Left renal pelvis (tissue), 4 donors: ENCODE data around the gene PCSK9. TPM values are rescaled to one million over a fixed set of nuclear protein-coding genes. Genes with fewer than 3 reads are reported as not detected.
"Not testable (repeated sequence)": the region's sequence is repeated elsewhere in the genome, so short reads cannot be mapped to it uniquely, and the experiment has no call there.

Experiments used
- DNase-seq, 4 donors: peaks; one replicate each; pipeline ENCODE4 v3.0.0-alpha.2; 2013; ENCODE audit warnings: low read depth in 4 of 4, low spot score in 3 of 4
- polyA plus RNA-seq, 4 donors: library from polyadenylated mRNA; unstranded; fragments of 120-200 nt; gene quantifications; one replicate each; pipeline ENCODE4 v1.2.1, GENCODE V29; 2013; ENCODE audit not compliant: insufficient read length in 4 of 4

Gene PCSK9
- polyA plus RNA-seq, 4 donors = 1.3 to 11.8 (median 1.9) TPM

DNA sequence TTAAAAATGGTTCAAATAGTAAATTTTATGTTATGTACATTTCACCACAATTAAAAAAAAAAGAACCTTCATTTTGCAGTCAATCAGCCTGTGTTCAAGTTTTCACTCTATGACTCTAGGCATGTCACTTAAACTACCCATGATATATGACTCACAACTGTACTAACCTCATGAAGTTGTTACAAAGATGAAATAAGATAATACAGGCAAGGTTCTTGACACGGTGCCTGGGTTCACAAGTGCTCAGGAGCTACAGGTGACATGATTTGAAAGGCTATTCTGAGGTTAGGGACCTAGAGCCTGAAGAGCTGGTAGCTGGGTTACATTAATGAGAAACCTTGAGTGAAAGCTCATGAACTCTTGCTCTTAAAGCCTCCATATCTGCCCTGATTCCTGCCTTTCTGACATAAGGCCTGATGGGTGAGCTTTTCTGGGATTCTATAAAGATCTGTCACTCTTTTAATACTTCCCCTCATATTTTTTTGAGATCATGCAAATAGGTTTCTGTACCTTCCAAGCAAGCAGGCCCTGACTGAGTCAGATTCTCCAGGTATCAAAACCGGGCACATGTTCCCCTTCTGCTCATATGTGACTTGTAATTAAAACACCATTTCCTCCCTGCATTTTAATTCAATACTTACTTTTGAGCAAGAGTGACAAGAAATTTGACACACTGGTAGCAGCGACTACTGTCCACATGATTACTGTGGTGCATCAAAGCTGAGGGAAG is 34.0 kb downstream of the PCSK9 start:
- no peak for DNase-seq

GRCh38 chr1:55074455-55074854 is 35.1 kb downstream of the PCSK9 start:
- no peak for DNase-seq

- DNase-seq = no peak
Measured at GRCh38 chr1:55076356-55076755, 37.0 kb downstream of the PCSK9 start.

- DNase-seq = no peak
Measured at GRCh38 chr1:55078470-55078869, 39.1 kb downstream of the PCSK9 start.

DNA sequence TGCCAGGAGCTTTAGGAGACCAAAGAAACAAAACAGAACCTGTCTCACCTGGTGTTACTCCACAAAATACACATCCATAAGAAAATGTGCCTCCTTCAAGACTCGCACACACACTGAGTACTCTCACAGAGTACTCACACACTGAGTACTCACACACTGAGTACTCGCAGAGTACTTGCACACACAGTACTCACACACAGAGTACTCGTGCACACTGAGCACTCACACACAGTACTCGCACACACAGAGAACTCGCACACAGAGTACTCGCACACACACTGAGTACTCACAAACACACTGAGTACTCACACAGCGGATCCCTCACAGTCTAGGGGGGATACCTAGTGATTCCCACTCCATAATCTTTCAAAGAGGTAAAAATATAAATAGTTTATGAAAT is 40.3 kb downstream of the PCSK9 start:
- DNase-seq = no peak

- no peak for DNase-seq
Measured at GRCh38 chr1:55081188-55081904, 42.0 kb downstream of the PCSK9 start.

- no peak for DNase-seq
Measured at GRCh38 chr1:55081905-55082296, 42.6 kb downstream of the PCSK9 start.

- DNase-seq = no peak
Measured at GRCh38 chr1:55084257-55084656, 44.9 kb downstream of the PCSK9 start.

- DNase-seq = no peak
Measured at GRCh38 chr1:55087439-55087838, 48.1 kb downstream of the PCSK9 start.

DNA sequence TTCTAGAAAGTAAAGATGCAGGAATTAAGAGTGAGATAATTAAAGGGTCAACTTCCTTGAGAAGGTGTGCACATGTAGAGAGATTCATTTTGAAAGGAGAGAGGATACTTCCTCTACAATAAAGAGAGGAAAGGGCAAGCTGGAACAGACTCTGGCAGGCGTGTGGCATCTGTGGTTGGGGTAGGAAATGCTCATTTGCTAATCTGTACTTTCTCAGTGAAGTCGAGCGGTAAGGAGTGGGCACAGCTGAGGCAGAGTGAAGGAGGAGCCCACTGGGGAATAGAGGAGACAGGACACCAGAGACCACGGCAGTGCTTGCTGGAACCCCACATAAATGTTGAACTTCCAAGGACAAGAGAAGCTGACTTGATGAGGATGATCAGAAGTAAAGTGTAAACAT is 49.1 kb downstream of the PCSK9 start:
- no peak for DNase-seq

GRCh38 chr1:55089683-55090082 is 50.3 kb downstream of the PCSK9 start:
- no peak for DNase-seq

GRCh38 chr1:55092475-55092874 is 53.1 kb downstream of the PCSK9 start:
- DNase-seq = no peak

GRCh38 chr1:55095095-55095494 is 55.7 kb downstream of the PCSK9 start:
- no peak for DNase-seq

- DNase-seq = no peak
Measured at GRCh38 chr1:55103891-55104290, 64.5 kb downstream of the PCSK9 start.

DNA sequence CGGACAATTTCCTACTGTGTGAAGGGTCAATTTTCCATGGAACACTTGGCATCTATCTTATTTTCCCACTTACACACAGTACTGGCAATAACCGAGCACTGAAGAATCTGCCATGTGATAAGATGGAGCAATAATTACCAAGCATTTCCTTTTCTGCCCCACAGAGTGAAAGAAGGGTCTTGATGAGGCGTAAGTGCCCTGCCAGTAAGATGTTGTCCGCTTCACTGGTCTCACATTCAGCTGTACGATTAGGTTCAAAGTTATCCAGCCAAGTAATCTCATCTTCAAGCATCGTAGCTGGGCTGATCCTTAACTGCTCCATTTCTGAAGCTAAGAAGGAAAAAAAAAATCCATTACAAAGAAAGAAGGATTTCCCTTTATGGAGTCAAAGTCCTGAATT is 67.8 kb downstream of the PCSK9 start:
- no peak for DNase-seq

- not testable (repeated sequence) for DNase-seq
Measured at GRCh38 chr1:55109005-55109404, 69.7 kb downstream of the PCSK9 start.

Other genes starting within 250 kb of the PCSK9 start
- 1 to 10 TPM in 3 of 4 donors, under 1 TPM in 1; 0.49 to 8.6 (median 5.0) TPM for gene TTC22, start 238.2 kb upstream of the PCSK9 start, polyA plus RNA-seq
- gene DHCR24, start 152.4 kb upstream of the PCSK9 start, polyA plus RNA-seq = 10 to 100 TPM; 33.2 to 88.0 (median 70.4) TPM
- gene TMEM61, start 58.9 kb upstream of the PCSK9 start, polyA plus RNA-seq = 1 to 10 TPM in 2 of 4 donors, under 1 TPM in 1, not detected in 1; 0.56 to 1.3 (median 1.1) TPM
- gene BSND, start 40.6 kb upstream of the PCSK9 start, polyA plus RNA-seq = 1 to 10 TPM in 3 of 4 donors, under 1 TPM in 1; 0.08 to 5.0 (median 4.0) TPM
- gene USP24, start 175.8 kb downstream of the PCSK9 start, polyA plus RNA-seq = 10 to 100 TPM; 24.3 to 54.7 (median 46.8) TPM